Activated CD4-positive, alpha-beta T cell treated with anti-CD3 and anti-CD28 coated beads, Interleukin-2, amount 50 U/mL, for 16 hours (primary cell): ENCODE results near the gene POLDIP3.
"Not testable (repeated sequence)": the region's sequence is repeated elsewhere in the genome, so short reads cannot be mapped to it uniquely, and the experiment has no call there.

ENCODE experiments used
- DNase-seq: peaks from one replicate; pipeline ENCODE4 v3.0.0-alpha.2; 2020

Gene POLDIP3

DNA sequence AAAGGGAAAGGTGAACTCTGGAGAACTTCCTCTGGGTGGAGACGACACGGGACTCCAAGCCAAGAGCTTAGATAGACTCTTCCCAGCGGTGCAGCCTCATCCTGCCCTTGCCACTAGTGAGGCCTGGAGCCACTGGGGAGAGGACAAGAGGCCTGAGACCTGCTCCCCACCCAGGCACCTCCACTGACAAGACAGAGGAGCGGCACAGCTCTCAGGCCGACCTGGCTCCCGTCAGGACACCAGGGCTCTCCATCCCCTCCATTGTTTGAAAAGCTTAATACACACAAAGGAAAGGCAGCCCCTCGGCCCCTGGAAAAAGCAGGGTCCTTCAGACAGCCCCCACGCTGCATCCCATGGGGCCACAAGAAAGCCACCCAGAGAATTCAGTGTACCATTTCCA lies 29.6 kb downstream of the POLDIP3 start:
- DNase-seq: no peak

- no peak for DNase-seq
Observed at GRCh38 chr22:42584364-42584940, 30.2 kb downstream of the POLDIP3 start.

DNA sequence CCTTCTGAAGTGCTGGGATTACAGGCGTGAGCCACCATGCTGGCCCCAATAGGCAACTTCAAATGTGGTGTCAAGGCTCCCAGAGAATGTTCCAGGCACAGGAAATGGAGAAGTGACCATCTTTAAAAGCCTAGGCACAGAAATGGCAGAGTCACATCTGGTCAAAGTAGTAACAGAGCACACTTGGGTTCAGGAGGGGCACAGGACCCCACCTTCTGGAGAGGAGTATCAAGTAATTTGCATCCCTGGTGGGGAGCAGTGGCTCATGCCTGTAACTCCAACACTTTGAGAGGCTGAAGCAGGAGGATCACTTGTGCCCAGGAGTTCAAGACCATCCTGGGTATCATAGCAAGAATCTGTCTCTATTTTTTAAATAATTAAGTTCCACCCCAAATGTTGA lies 31.7 kb downstream of the POLDIP3 start:
- no peak for DNase-seq

DNA sequence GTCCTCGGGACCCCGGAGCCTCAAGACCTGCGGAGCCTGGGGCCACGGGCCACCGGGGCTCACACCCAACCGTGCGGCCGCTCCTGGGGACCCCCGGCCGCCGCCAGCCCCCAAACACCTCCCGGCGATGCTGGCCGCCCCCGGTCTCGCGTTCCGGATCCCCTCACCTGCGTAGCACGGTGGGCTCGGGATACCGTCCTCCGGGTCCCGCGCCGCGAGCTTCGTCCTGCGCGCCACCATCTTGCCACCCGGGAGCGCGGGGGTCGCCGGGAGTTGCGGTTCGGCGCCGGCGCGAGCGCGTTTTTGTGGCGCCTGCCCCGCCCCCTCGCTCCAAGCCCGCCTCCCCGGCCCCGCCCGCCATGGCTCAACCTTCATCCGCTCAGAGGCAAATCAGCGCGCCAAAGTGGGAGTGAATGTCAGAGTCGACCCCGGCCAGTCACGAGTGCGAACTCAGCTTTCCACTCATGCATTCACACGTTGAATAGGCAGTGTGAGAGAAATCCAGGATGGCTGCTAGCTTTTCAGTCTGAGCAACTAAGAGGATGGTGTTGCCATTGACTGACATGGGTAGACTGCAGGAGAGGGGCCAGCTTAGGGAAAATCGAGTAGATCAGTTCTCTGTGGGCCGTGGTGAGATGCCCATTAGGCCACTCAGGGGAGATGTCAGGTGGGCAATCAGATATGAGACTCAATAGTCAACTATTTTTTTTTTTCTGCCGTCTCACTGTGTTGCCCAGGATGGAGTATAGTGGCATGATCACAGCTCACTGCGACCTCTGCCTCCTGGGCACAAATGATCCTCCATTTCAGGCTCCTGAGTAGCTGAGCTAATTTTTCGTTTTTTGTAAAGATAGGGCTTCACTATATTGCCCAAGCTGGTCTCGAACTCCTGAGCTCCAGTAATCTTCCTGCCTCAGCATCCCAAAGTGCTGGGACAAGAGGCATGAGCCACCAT lies 32.6 kb downstream of the POLDIP3 start:
- DNase-seq: peak; percentile 85

DNA sequence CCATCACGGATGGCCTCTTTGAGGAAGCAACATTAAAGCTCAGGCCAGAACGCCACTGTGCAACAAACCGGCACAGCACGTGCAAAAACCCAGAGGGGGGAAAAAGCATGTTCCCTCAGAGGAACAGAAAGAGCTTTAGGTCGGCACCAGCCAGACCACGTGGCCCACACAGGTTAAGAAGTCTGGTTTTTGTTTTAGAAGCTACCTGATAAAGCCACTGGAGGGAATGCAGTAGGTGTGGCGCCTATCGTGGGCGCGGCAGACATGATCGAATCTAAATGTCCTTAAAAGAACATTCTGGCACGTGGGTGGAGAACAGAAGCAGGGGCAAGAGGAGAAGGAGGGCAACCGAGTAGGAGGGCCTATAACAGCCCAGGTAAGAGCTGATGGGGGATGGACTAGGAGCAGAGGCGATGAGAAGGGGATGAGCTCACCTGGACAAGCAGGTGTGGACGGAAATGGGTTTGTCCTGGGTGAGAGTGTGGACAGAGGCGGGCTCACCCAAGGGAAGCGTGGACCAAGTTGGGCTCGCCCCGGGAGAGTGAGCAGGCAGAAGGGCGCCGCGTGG lies 33.4 kb downstream of the POLDIP3 start:
- not testable (repeated sequence) for DNase-seq

- not testable (repeated sequence) for DNase-seq
Observed at GRCh38 chr22:42580040-42580439, 34.6 kb downstream of the POLDIP3 start.

GRCh38 chr22:42577623-42578240 lies 37.0 kb downstream of the POLDIP3 start:
- DNase-seq: no peak

GRCh38 chr22:42577141-42577540 lies 37.5 kb downstream of the POLDIP3 start:
- DNase-seq: not testable (repeated sequence)

DNA sequence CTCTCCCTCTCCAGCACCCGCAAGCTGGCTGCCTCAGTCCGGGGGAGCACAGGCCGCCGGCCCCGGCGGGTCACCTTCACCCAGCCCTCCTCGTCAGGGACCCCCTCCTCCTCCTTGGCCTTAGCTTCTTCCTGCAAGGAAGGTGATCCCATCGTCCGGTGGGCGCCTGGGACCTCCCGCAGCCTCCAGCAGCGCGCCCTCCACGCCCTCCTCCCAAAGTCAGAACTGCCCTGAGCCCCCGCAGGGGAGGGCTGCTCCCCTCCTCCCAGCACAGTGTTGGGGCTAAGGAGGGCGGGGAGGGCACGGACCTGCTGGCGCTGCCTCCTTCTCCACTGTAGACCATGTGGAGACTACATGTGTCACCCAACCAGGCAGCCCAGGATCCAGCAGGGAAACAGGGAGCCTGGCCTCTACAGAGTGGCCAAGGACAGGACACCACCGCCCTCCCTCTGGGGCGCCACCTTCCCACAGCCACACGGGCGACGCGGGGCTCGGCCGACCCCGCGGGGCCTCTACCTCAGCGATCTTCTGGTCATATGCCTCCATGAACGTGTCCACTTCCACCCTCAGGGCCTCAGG lies 38.6 kb downstream of the POLDIP3 start:
- DNase-seq: not testable (repeated sequence)

GRCh38 chr22:42574468-42574867 lies 40.2 kb downstream of the POLDIP3 start:
- not testable (repeated sequence) for DNase-seq

DNA sequence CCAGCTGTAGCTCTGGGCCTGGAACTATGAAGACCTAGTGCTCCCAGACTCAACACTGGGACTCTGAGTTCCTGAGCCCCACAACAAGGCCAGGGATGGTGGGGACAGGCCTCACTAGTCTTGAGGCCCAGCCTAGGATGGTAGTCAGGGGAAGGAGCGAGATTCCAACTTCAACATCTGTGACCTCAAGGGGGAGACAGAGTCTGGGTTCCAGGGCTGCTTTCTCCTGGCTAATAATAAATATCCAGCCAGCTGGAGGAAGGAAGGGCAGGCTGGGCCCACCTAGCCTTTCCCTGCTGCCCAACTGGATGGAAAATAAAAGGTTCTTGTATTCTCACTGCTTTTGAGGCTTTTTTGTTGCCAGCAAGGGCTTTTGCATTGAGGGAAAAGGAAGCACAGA lies 40.6 kb downstream of the POLDIP3 start:
- not testable (repeated sequence) for DNase-seq

DNA sequence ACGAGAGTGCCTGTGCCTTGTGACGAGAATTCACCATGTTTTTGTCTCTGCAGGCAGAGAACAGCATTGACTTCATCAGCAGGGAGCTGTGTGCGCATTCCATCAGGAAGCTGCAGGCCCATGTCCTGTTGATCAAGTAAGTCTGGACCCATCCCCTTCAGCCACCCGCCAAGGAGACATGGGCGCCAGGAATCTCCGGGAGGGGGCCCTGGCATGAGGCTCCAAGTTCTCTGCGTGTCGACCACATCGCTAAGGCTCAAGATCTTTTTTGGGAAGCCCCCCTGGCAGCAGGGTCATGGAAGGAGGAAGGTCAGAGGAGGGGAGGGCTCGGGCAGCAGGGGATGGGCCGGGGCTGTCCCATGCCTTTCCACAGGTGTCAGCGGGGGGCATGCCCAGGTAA lies 43.6 kb downstream of the POLDIP3 start:
- DNase-seq: not testable (repeated sequence)

DNA sequence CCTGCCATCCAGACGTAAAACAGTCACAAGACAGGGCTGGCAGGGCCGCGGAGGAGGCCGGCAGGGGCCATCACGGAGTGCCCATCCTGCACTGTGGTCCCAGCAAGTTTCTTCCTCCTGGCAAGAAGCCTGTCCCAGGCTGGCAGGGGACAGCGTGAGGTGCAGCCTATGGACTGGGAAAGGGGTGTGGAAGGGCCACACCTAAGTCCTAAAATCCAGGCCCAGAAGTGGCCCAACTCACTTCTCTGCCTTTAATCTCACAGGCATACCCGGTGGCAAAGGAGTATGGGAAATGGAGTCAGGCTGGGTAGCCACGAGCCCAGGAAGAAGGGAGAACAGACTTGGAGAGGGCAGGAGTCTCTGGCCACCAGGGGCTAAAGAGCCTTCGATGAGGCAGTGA lies 44.1 kb downstream of the POLDIP3 start:
- DNase-seq: not testable (repeated sequence)

DNA sequence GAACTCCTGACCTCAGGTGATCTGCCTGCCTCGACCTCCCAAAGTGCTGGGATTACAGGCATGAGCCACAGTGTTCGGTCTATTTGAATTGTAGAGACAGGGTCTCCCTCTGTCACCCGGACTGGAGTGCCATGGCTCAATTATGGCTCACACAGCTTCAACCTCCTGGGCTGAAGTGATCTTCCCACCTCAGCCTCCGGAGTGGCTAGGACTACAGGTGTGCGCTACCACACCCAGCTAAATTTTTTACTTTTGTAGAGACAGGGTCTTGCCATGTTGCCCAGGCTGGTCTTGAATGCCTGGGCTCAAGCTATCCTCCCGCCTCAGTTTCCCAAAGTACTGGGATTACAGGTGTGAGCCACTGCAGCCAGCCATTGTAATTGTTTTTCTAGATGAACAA lies 46.7 kb downstream of the POLDIP3 start:
- DNase-seq: not testable (repeated sequence)

DNA sequence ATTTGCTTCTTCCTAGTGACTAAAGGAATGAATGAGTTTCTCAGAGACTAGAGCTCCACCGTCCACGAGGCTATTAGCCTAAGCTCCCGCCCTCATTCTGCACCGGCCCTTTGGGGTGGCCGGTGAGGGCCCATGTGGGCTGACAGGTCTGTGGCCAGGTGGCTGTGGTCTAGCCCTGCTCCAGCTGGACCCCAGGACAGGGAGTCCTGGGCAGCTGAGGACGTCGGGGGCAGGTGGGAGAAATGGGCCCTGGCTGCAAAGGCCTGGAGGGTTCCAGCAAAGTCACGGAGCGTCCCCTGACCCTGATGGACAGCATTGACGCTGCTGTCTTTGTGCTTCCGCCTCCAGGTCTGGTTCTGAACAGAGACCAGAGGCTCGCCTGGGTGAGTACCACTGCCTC lies 48.7 kb downstream of the POLDIP3 start:
- no peak for DNase-seq

GRCh38 chr22:42564699-42565098 lies 50.0 kb downstream of the POLDIP3 start:
- no peak for DNase-seq

DNA sequence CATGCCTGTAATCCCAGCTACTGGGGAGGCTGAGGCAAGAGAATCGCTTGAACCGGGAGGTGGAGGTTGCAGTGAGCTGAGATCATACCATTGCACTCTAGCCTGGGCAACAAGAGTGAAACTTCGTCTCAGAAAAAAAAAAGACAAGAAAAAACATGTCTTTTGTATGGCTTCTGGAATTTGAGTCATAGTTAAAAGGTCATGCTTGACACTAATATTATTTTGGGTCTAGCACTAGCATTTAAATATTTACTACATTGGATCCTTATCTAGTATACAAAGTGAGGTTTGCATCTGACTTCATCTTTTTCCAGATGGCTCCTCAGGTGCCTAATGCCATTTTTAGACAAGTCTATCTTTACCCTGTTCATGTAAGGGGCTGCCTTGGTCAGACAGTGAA lies 50.7 kb downstream of the POLDIP3 start:
- not testable (repeated sequence) for DNase-seq

- no peak for DNase-seq
Observed at GRCh38 chr22:42562684-42563083, 52.0 kb downstream of the POLDIP3 start.

DNA sequence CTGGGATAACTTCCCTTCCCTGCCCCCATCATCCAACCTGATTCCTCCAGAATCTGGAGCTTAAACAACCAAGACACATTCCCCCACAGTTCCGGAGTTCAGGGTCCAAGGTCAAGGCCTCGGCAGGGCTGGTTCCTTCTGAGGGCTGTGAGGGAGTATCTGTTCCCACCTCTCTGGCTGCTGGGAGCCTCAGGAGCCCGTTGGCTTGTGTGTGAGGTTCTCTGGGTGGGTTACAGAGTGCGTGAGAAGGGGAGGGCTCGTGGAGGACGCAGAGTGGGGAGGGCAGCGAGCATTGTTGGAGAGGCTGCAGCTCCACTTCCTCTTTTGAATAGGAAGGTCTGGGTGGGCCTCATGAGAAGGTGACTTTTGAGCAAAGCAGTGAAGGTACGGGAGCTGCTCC lies 52.4 kb downstream of the POLDIP3 start:
- no peak for DNase-seq

DNA sequence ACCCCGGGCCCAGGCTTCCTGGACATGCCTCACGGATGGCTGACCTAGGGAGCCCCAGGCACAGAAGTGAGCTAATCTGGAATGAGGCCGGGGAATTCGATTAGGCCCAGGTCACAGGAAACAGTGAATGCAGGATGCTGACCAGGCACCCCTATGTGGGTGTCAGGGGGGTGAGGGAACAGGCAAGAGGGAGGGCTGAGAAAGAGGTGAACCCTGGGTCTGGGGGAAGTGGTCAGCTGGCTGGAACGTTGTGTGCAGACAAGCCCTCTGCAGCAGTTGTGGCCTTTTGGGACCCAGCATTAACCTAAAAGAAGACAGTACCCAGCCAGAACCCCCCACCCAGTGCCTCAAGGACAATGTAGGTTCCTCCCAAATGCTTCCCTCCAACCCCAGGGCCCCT lies 52.8 kb downstream of the POLDIP3 start:
- no peak for DNase-seq

DNA sequence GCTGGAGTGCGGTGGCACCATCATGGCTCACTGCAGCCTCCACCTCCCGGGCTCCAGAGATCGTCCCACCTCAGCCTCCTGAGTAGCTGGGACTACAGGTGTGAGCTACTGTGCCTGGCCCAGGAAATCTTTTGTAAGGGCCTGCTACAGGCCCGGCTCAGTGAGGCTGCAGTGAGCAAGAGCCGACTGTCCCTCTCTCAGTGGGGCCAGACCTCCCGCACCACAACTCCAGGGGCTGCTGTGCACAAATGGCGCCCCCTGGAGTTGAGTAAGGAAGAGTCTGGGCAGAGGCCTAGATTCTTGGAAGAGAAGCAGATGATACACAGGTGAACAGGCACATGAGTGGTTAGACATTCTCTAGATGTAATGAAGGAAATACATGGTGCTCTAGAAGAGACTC lies 53.9 kb downstream of the POLDIP3 start:
- DNase-seq: no peak

DNA sequence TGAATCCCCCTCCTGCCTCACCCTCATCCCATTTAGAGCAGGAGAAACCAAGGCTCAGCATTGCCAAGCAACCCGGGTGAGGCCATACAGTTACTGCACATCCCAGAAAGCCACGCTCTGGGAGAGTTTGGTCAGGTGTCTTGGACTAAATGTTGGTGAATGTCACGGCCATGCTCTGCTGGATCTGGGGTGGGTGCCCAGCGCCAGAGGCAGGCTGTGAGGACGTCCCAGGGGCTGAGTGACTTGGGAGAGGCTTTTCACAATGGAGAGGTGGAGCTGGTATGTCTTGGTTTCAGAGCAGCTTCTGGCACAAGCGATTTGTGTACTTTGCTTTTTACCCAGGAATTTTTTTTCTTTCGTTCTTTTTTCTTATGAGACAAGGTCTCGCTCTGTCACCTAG lies 54.3 kb downstream of the POLDIP3 start:
- DNase-seq: no peak
